NCI-H2171 treated with DMSO at 0.1 percent for 48 hours (cell line): ENCODE measurements around the gene DENND4A.

Source experiments
- DNase-seq: peaks from one replicate; lab custom pipeline; 2025; lab: John Stamatoyannopoulos, UW

DENND4A gene

DNA sequence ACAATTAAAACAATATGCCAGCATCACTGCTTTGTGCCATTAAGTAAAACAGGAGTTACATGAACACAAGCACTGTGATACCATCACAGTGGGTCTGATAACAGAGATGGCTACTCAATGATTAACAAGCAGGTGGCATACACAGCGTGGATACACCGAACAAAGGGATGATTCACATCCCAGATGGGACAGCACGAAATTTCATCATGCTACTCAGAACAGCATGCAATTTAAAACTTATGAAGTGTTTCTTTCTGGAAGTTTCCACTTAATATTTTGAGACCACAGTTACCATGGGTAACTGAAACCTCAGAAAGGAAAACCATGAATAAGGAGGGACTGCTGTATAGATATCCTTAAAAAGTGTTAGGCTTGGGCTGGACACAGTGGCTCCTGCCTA, 125.8 kb downstream of the DENND4A start:
- peak; percentile 49 for DNase-seq

GRCh38 chr15:65663521-65663920, 128.6 kb downstream of the DENND4A start:
- peak; percentile 73 for DNase-seq

DNA sequence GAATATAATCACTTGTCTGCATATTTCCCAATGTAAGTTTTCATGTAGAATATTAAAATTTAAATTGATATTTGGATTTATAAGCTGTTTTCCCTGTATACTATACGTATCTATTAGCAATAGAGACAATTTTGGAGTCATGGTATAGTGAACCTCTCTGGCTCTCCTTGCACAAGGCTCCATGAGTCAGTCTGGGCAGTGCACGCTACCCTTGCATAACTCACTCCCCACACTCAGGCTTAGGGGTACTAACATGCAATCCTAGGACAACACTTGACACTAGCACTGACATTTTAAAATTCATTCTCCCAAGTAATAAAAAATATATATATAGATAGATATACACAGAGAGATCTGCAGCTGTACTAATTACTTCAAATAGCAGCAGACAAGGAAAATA, 131.2 kb downstream of the DENND4A start:
- no peak for DNase-seq

DNA sequence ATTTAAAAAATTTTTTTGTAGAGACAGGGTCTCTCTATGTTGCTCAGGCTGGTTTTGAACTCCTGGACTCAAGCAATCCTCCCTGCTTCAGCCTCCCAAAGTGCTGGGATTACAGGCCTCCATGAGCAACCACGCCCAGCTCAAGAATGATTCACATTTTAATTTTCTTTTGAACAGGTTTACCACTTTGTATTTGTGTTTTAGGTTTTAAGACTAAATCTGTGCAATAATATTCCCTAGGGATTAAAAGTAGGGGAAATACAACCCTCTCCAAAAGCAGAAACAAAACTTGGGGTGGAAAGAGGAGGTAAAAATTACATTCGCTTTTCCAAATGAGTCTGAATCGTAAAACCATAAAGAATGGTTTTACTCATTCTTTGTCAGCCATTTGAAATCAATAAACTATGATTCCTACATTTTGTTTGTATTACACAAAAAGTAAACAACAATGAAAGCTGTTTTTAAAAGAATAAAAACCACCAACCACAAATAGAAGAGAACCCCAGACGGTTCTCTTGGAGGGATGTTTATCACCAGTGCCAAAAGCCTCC, 132.5 kb downstream of the DENND4A start:
- no peak for DNase-seq

- no peak for DNase-seq
These were observed 136.6 kb downstream of the DENND4A start for GRCh38 chr15:65655457-65655856.

DNA sequence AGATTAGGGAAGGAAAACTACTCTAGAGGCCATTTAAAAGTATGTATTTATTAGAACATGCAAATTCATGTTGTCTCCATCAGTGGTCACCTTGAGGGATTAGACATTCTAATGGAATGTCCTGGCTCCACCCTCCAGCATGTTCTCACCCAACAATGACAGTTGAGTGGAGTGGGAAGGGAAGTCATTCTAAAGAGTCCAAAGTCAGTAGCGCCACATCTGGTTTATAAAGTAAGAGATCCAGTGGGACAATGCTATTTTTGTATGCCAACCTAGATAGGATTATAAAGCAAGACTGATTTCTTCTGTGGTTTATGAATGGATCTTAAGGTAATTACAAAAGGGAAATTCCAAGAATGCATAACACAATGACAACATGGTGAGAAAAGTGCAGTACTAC, 137.1 kb downstream of the DENND4A start:
- DNase-seq = no peak

DNA sequence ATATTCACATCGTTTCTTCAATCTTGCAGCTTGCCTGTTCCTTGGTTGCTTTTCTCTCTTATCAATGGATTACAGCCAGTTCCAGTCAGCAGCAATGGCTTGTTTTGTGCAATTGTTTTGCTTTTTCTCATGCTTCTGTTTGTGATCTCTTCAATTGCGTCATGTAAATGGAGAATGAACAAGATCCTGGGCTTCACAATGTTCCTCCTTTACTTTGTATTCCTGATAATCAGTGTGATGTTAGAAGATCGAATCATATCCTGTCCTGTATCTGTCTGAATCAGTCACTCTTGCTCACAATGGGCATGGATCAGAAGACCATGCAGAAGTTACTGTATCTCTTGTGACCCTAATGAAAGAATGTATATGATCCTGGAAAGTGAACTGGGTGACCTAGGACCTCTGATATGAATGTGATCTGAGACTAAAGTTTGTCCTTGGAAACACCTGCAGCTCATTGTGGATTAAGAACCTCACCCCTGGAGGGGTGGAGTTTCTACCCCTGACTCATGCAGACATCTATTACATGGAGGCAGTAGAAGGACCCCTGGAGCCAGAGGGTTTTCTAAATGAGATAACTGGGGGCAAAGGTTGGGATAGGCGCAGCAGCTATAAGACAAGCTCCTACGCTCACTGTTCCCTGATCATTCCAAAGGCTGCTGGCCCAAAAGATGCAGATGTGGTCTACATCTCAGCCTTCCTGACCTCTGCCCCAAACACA, 138.1 kb downstream of the DENND4A start:
- no peak for DNase-seq

GRCh38 chr15:65653341-65653740, 138.8 kb downstream of the DENND4A start:
- no peak for DNase-seq

- no peak for DNase-seq
These were observed 140.0 kb downstream of the DENND4A start for GRCh38 chr15:65651831-65652749.

- no peak for DNase-seq
These were observed 141.1 kb downstream of the DENND4A start for GRCh38 chr15:65651042-65651322.

DNA sequence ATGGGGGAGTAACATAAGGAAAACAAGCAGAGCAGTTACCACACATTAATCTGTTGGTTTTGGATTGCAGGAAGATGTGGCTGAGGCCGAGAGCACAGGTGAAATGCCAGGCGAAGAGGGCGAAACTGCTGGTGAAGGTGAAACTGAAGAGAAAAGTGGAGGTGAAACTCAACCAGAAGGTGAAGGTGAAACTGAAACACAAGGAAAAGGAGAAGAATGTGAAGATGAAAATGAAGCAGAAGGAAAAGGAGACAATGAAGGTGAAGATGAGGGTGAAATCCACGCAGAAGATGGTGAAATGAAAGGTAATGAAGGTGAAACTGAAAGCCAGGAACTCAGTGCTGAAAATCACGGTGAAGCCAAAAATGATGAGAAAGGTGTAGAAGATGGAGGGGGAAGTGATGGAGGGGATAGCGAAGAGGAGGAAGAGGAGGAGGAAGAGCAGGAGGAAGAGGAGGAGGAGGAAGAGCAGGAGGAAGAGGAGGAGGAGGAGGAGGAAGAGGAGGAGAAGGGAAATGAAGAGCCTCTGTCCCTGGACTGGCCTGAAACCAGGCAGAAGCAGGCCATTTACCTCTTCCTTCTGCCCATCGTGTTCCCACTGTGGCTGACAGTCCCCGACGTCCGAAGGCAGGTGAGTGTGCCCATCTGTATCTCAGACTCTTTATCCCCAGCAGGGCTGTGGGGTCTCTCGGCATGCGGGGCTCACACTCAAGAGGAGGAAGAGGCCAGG, 141.6 kb downstream of the DENND4A start:
- no peak for DNase-seq

GRCh38 chr15:65646486-65646885, 145.6 kb downstream of the DENND4A start:
- no peak for DNase-seq

DNA sequence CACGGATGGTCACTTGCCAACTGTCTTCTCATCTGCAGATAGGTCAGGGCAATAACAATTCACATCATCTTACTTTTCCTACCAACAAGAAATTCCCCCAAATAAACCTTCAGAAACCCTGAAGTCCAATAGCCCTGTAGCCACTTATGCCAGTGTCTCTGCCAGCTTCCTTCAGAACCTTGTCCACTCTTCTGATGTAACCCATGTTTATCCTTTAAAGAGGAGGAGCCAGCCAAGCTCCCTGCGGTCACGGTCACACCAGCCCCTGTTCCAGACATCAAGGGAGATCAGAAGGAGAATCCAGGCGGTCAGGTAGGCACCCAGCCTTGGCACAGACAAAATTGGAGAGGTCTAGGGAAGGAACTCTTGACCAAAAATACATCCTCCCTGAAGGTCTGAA, 146.7 kb downstream of the DENND4A start:
- no peak for DNase-seq

- DNase-seq = no peak
These were observed 147.8 kb downstream of the DENND4A start for GRCh38 chr15:65644282-65644681.

- DNase-seq = no peak
These were observed 149.5 kb downstream of the DENND4A start for GRCh38 chr15:65642594-65642993.

DNA sequence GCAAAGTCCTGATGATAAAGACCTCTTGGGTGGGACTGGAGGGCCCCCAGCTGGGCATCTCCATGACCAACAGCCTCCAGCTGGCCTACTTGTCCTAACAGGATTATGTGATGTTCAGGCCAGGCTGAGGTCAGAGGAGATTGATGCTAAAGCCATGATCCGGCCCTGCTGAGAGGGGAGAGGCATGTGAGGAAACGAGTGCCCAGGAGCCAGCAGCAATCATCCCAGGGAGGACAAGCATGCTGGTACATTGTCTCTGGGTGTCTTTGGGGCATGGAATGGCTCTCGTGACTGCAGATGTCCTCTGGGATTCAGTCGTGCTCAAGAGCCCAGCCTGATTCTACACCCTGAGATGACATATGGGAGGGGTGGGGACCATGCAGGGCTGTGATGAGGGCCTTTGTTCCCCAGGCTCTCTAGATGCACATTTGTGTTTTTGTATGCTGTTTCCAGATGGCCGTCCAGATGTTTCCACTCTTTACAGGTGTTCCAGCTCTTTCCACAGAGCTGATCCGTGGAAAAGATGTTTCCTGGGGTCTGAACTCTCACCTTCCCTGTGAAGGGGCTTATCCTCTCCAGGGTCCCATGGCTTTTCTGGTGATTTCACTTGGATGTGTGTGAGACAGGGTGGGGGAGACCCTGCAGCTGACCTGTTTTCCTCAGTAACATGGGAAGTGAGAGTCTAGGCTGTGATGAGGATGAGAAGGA, 150.2 kb downstream of the DENND4A start:
- DNase-seq = peak; percentile 94

GRCh38 chr15:65639509-65639908, 152.6 kb downstream of the DENND4A start:
- no peak for DNase-seq

- DNase-seq = peak; percentile 92
These were observed 153.4 kb downstream of the DENND4A start for GRCh38 chr15:65638681-65639089.

DNA sequence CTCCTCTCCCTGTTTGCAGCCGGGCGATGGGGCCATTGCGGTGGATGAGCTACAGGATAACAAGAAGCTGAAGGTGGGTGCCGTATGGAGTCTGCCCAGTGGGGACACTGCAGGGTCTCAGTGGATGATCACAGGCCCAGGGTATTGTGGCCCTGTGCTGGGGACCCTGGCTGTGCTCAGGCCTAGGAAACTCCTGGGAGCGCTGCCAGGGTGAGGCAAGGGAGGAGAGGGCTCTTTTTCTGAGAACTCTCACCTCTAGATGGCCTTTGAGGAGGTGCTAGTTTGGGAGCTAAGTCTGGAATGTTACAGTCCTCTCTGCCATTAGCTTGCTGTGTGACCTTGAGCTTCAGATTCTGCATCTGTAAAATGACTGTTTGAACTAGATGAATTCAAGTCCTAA, 154.0 kb downstream of the DENND4A start:
- DNase-seq = no peak

DNA sequence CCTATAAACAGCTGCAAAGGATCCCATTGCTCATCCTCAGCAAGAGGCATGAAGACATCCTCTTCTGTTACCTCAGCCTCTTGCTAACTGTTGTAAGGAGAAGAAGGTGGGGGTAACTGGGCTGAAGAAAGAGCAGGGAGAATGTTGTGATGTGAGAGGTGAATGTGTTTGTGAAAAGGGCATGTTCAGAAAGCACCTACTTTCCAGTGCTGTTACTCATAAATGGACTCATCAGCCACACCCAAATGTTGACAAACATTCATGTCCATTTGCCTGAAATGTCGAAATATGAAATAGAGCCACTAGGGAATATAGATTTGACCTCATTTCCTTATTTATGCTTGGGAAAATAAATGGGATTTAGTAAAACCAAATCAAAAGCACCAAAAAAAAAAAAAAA, 157.7 kb downstream of the DENND4A start:
- no peak for DNase-seq

- DNase-seq = peak; percentile 28
These were observed 158.3 kb downstream of the DENND4A start for GRCh38 chr15:65633752-65634151.
